GM18951 (cell line): Measurements from ENCODE around the gene KIF1A.

Experiments
- POLR2A ChIP-seq: IDR thresholded peaks from 4 replicates; pipeline ENCODE4 v1.6.1; 2011; ENCODE audit warnings: mild to moderate bottlenecking; ENCODE audit not compliant: insufficient read length, insufficient read depth; ENCODE audit errors: extremely low read depth
- in situ Hi-C: fragments of 300-500 bp; cut with MboI; formaldehyde crosslinking; loops from one replicate; pipeline ENCODE4 v1.12.0; 2022; ENCODE audit warnings: low sequenced_read_pairs, mixed read lengths, inconsistent platforms; ENCODE audit not compliant: unreplicated experiment

KIF1A gene

GRCh38 chr2:240813231-240813921 lies 6.6 kb downstream of the KIF1A start:
- TF ChIP-seq POLR2A = no peak
- in situ Hi-C loops = no loop called here

- in situ Hi-C loops = no loop called here
- no peak for TF ChIP-seq POLR2A
Observed at GRCh38 chr2:240812721-240813120, 7.3 kb downstream of the KIF1A start.

- in situ Hi-C loops = no loop called here
- TF ChIP-seq POLR2A = no peak
Observed at GRCh38 chr2:240812301-240812680, 7.7 kb downstream of the KIF1A start.

- no peak for TF ChIP-seq POLR2A
- in situ Hi-C loops = no loop called here
Observed at GRCh38 chr2:240811346-240812300, 8.4 kb downstream of the KIF1A start.

GRCh38 chr2:240810621-240811020 lies 9.4 kb downstream of the KIF1A start:
- no peak for TF ChIP-seq POLR2A
- in situ Hi-C loops = no loop called here

- in situ Hi-C loops = no loop called here
- no peak for TF ChIP-seq POLR2A
Observed at GRCh38 chr2:240810199-240810598, 9.8 kb downstream of the KIF1A start.

GRCh38 chr2:240809276-240809675 lies 10.7 kb downstream of the KIF1A start:
- in situ Hi-C loops = no loop called here
- TF ChIP-seq POLR2A = no peak

- in situ Hi-C loops = no loop called here
- no peak for TF ChIP-seq POLR2A
Observed at GRCh38 chr2:240806459-240806858, 13.6 kb downstream of the KIF1A start.

GRCh38 chr2:240806006-240806405 lies 14.0 kb downstream of the KIF1A start:
- in situ Hi-C loops = no loop called here
- no peak for TF ChIP-seq POLR2A

GRCh38 chr2:240803191-240803590 lies 16.8 kb downstream of the KIF1A start:
- in situ Hi-C loops = no loop called here
- no peak for TF ChIP-seq POLR2A

- no peak for TF ChIP-seq POLR2A
Observed at GRCh38 chr2:240799033-240799820, 20.8 kb downstream of the KIF1A start.

GRCh38 chr2:240798327-240798905 lies 21.6 kb downstream of the KIF1A start:
- in situ Hi-C loops = no loop called here
- TF ChIP-seq POLR2A = no peak

More at GRCh38 chr2:240799033-240799820, 20.8 kb downstream of the KIF1A start:
- in situ Hi-C loops = no loop called here

- in situ Hi-C loops = no loop called here
- no peak for TF ChIP-seq POLR2A
Observed at GRCh38 chr2:240797914-240798313, 22.1 kb downstream of the KIF1A start.

GRCh38 chr2:240797500-240797895 lies 22.5 kb downstream of the KIF1A start:
- in situ Hi-C loops = no loop called here
- no peak for TF ChIP-seq POLR2A
